Measurements from ENCODE around the gene C17orf107. TPM values are rescaled to one million over a fixed set of nuclear protein-coding genes. Genes with fewer than 3 reads are reported as not detected.

Gene C17orf107
- total and polyA plus RNA-seq, 9 of the 15 experiments (the other 6 are each of a cell fraction or from before 2014, with no cell fraction given) = 0.05 to 0.29 (median 0.07) TPM; not detected in 4

GRCh38 chr17:4939796-4940554 lies 40.6 kb downstream of the C17orf107 start, which contains the start of the genes RNF167 and SLC25A11 (continued):
- TF ChIP-seq ZBTB26 (CRISPR knock-in tag; IDR thresholded peaks at IDR 0.05) = no peak
- no peak for TF ChIP-seq ZNF316 (IDR thresholded peaks at IDR 0.05)
- peak; percentile 48; the same call in 1 of the 2 replicates for TF ChIP-seq ZBTB7A (IDR thresholded peaks at IDR 0.05; ENCODE audit: borderline replicate concordance, control insufficient read depth, low read depth, low read length)
- TF ChIP-seq ZNF395 (CRISPR knock-in tag; IDR thresholded peaks at IDR 0.05) = peak; percentile 96
- TF ChIP-seq L3MBTL2 (IDR thresholded peaks at IDR 0.05) = peak; percentile 51; the same call in 1 of the 2 replicates
- TF ChIP-seq ZNF133 (CRISPR knock-in tag; IDR thresholded peaks at IDR 0.05) = no peak
- no peak for TF ChIP-seq ZC3H4 (CRISPR knock-in tag; IDR thresholded peaks at IDR 0.05; ENCODE audit: borderline replicate concordance)
- no peak for TF ChIP-seq ZBTB8A (IDR thresholded peaks at IDR 0.05; ENCODE audit: partially characterized antibody)
- no peak for TF ChIP-seq SMC3 (conservative IDR thresholded peaks at IDR 0.05; ENCODE audit: insufficient read depth, low read depth, low read length)
- TF ChIP-seq POLR2B (IDR thresholded peaks at IDR 0.05; ENCODE audit: low read depth, partially characterized antibody) = peak; percentile 18
- TF ChIP-seq MEIS2 (IDR thresholded peaks at IDR 0.05; ENCODE audit: partially characterized antibody) = peak; percentile 85
